ENCODE results near the gene GNAZ. TPM values are rescaled to one million over a fixed set of nuclear protein-coding genes. Genes with fewer than 3 reads are reported as not detected.

The GNAZ gene
- polyA plus RNA-seq, 1 donor (not counting 4 experiments of a cell fraction or from before 2014, with no cell fraction given), result 0.03 TPM

DNA sequence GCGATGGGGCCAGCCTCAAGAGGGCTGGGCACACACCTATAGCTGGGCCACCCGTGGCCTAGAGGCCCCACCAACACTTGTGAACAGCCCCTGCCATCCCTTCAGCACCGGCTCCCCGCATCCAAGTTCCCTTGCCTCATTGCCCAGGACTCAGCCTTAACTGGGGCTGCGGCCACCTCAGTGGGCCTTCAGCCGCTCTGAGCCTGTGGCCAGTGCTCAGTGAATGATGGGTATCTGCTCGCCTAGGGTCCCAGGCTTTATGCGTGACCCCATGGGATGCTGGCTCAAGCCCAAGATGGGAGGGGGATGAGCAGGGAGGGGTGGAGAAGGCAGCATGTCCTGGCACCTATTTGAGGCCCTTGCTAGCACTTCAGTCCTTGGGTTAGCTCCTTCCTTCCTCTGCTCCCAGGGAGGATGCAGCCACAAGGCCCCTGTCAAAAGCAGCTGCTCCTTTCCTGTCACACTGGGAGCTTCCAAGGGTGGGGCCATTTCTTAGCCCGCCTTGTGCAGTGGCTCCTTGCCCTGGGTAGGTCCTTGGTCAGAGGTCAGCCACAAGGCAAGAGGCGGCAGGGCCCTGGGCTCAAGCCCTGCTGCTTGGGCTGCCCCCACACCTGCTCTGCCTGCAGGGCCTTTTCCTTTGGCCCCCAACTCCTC, 31.8 kb downstream of the GNAZ start:
- H3K4me1 ChIP-seq (ENCODE audit: control insufficient read depth, extremely low read depth, insufficient read depth, low read length), result no peaks in the 10 kb centered on the region
- H3K27me3 ChIP-seq (ENCODE audit: control insufficient read depth, extremely low read depth, insufficient read depth, low read length), result no peaks in the 10 kb centered on the region
- no peaks in the 10 kb centered on the region for H3K9me1 ChIP-seq (ENCODE audit: control insufficient read depth, extremely low read depth, insufficient read depth, low read length)
- TF ChIP-seq EZH2 (IDR thresholded peaks at IDR 0.05; ENCODE audit: low read length), result no peak
- TF ChIP-seq, protein P1, sequence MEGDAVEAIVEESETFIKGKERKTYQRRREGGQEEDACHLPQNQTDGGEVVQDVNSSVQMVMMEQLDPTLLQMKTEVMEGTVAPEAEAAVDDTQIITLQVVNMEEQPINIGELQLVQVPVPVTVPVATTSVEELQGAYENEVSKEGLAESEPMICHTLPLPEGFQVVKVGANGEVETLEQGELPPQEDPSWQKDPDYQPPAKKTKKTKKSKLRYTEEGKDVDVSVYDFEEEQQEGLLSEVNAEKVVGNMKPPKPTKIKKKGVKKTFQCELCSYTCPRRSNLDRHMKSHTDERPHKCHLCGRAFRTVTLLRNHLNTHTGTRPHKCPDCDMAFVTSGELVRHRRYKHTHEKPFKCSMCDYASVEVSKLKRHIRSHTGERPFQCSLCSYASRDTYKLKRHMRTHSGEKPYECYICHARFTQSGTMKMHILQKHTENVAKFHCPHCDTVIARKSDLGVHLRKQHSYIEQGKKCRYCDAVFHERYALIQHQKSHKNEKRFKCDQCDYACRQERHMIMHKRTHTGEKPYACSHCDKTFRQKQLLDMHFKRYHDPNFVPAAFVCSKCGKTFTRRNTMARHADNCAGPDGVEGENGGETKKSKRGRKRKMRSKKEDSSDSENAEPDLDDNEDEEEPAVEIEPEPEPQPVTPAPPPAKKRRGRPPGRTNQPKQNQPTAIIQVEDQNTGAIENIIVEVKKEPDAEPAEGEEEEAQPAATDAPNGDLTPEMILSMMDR (optimal IDR thresholded peaks at IDR 0.05 in 1 of 3, IDR thresholded peaks at IDR 0.05 in 1 of 3, conservative IDR thresholded peaks at IDR 0.05 in 1 of 3; ENCODE audit: extremely low read depth in 1 of 3, insufficient read depth in 2 of 3, low read length in 3 of 3), result no peak
- no peaks in the 10 kb centered on the region for H4K20me1 ChIP-seq (ENCODE audit: control insufficient read depth, extremely low read depth, insufficient read depth, low read length)
- DNase-seq (ENCODE audit: low read depth, low spot score) (no peak), FAIRE-seq (no peak)
- no peak overlapping the region for H3K4me3 ChIP-seq (ENCODE audit: control insufficient read depth in 2 of 3, extremely low read depth in 1 of 3, insufficient read depth in 2 of 3, low read depth in 1 of 3, low read length in 3 of 3)
- H3K9me3 ChIP-seq (ENCODE audit: control insufficient read depth, low read depth, low read length), result no peaks in the 10 kb centered on the region
- H2AFZ ChIP-seq (ENCODE audit: control insufficient read depth, low read length), result no peak overlapping the region
- no peaks in the 10 kb centered on the region for H3K79me2 ChIP-seq (ENCODE audit: control insufficient read depth, insufficient read depth, low read length)
- H3K9ac ChIP-seq (ENCODE audit: control insufficient read depth, extremely low read depth, insufficient read depth, low read length), result no peak overlapping the region
- dilution Hi-C loops (cut with MboI; ENCODE audit: extremely low pct_ligation_motif_present, low sequenced_read_pairs), result no loop called here
- H3K36me3 ChIP-seq (ENCODE audit: control insufficient read depth in 2 of 2, extremely low read depth in 1 of 2, insufficient read depth in 2 of 2, low read length in 2 of 2), result no peaks in the 10 kb centered on the region
- H3K4me2 ChIP-seq (ENCODE audit: control insufficient read depth, extremely low read depth, insufficient read depth, low read depth, low read length), result no peak overlapping the region
- no peak overlapping the region for H3K27ac ChIP-seq (ENCODE audit: control insufficient read depth, insufficient read depth, low read length)

DNA sequence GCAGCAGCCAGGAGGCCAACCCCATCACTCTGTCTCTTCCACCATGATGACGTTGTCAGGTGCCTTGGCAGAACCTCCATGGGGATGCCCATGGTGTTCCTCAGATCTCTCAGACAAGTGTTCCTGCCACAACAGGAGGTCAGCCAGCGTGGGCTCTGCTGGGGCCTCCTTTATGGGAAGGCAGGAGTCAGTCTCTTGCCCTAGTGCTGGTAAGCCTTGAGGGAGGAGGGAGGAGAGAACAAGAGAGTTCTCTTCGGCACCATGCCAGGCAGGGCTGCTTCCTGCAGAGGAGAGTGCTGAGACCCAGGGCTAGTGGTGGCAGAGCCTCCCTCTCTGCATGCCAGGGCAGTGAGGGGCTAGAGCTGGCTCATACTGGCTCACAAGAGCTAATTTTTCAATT, 32.5 kb downstream of the GNAZ start:
- H3K9me1 ChIP-seq (ENCODE audit: control insufficient read depth, extremely low read depth, insufficient read depth, low read length), result no peaks in the 10 kb centered on the region
- H3K4me2 ChIP-seq (ENCODE audit: control insufficient read depth, extremely low read depth, insufficient read depth, low read depth, low read length), result no peak overlapping the region
- H3K4me3 ChIP-seq (ENCODE audit: control insufficient read depth in 2 of 3, extremely low read depth in 1 of 3, insufficient read depth in 2 of 3, low read depth in 1 of 3, low read length in 3 of 3), result no peak overlapping the region
- no peak for FAIRE-seq
- H4K20me1 ChIP-seq (ENCODE audit: control insufficient read depth, extremely low read depth, insufficient read depth, low read length), result no peaks in the 10 kb centered on the region
- H3K9ac ChIP-seq (ENCODE audit: control insufficient read depth, extremely low read depth, insufficient read depth, low read length), result no peak overlapping the region
- H3K9me3 ChIP-seq (ENCODE audit: control insufficient read depth, low read depth, low read length), result no peaks in the 10 kb centered on the region
- TF ChIP-seq, protein P1 (optimal IDR thresholded peaks at IDR 0.05 in 1 of 3, IDR thresholded peaks at IDR 0.05 in 1 of 3, conservative IDR thresholded peaks at IDR 0.05 in 1 of 3; ENCODE audit: extremely low read depth in 1 of 3, insufficient read depth in 2 of 3, low read length in 3 of 3), result no peak
- TF ChIP-seq EZH2 (IDR thresholded peaks at IDR 0.05; ENCODE audit: low read length), result no peak
- dilution Hi-C loops (cut with MboI; ENCODE audit: extremely low pct_ligation_motif_present, low sequenced_read_pairs), result no loop called here
- no peaks in the 10 kb centered on the region for H3K79me2 ChIP-seq (ENCODE audit: control insufficient read depth, insufficient read depth, low read length)
- no peaks in the 10 kb centered on the region for H3K36me3 ChIP-seq (ENCODE audit: control insufficient read depth in 2 of 2, extremely low read depth in 1 of 2, insufficient read depth in 2 of 2, low read length in 2 of 2)
- H3K4me1 ChIP-seq (ENCODE audit: control insufficient read depth, extremely low read depth, insufficient read depth, low read length), result no peaks in the 10 kb centered on the region
- DNase-seq (ENCODE audit: low read depth, low spot score), result no peak
- H3K27ac ChIP-seq (ENCODE audit: control insufficient read depth, insufficient read depth, low read length), result no peak overlapping the region
- H2AFZ ChIP-seq (ENCODE audit: control insufficient read depth, low read length), result no peak overlapping the region
- H3K27me3 ChIP-seq (ENCODE audit: control insufficient read depth, extremely low read depth, insufficient read depth, low read length), result no peaks in the 10 kb centered on the region

All from keratinocyte (primary cell).